Measurements from ENCODE around the gene EML3. TPM values are rescaled to one million over a fixed set of nuclear protein-coding genes. Genes with fewer than 3 reads are reported as not detected.

EML3 gene
- total and polyA plus RNA-seq, 2 donors from 2014 or later = 35.0 to 83.3 TPM

- peaks cover 0 to 24% (median 5%) of the 10 kb centered on the region in 3 donors for H3K36me3 ChIP-seq (ENCODE audit: control insufficient read depth in 2 of 3, insufficient read depth in 3 of 3, low read length in 3 of 3)
- intact Hi-C loops (cut with DNase I) = no loop called here
- peaks cover 0 to 20% (median 7%) of the 10 kb centered on the region in 3 donors for H3K4me1 ChIP-seq (ENCODE audit: control insufficient read depth in 2 of 3, insufficient read depth in 2 of 3, low read depth in 1 of 3, low read length in 3 of 3)
- no peak overlapping the region for H3K9ac ChIP-seq (ENCODE audit: low read length in 3 of 3)
- H3K4me3 ChIP-seq (ENCODE audit: low read length in 3 of 3) = no peak overlapping the region
- H3K27ac ChIP-seq (ENCODE audit: low read depth in 2 of 2, low read length in 2 of 2) = no peak overlapping the region
- no peak for TF ChIP-seq CTCF (IDR thresholded peaks at IDR 0.05; ENCODE audit: borderline replicate concordance, extremely low read depth, insufficient read depth)
- DNase-seq (no peak), FAIRE-seq (no peak)
- no peaks in the 10 kb centered on the region for H3K27me3 ChIP-seq (ENCODE audit: control insufficient read depth, insufficient read depth, low read length)
- H3K9me3 ChIP-seq (ENCODE audit: control insufficient read depth in 2 of 3, insufficient read depth in 1 of 3, low read length in 3 of 3) = no peaks in the 10 kb centered on the region
Observed at GRCh38 chr11:62648967-62649364, 36.4 kb upstream of the EML3 start.

GRCh38 chr11:62648185-62648966 lies 35.8 kb upstream of the EML3 start:
- H3K36me3 ChIP-seq (ENCODE audit: control insufficient read depth in 2 of 3, insufficient read depth in 3 of 3, low read length in 3 of 3) = peaks cover 0 to 26% (median 5%) of the 10 kb centered on the region in 3 donors
- TF ChIP-seq CTCF (IDR thresholded peaks at IDR 0.05; ENCODE audit: borderline replicate concordance, extremely low read depth, insufficient read depth) = no peak
- intact Hi-C loops (cut with DNase I) = no loop called here
- H3K4me1 ChIP-seq (ENCODE audit: control insufficient read depth in 2 of 3, insufficient read depth in 2 of 3, low read depth in 1 of 3, low read length in 3 of 3) = peaks cover 0 to 20% (median 7%) of the 10 kb centered on the region in 3 donors
- no peak overlapping the region for H3K9ac ChIP-seq (ENCODE audit: low read length in 3 of 3)
- FAIRE-seq = no peak
- H3K27ac ChIP-seq (ENCODE audit: low read depth in 2 of 2, low read length in 2 of 2) = no peak overlapping the region
- no peaks in the 10 kb centered on the region for H3K27me3 ChIP-seq (ENCODE audit: control insufficient read depth, insufficient read depth, low read length)
- no peak for DNase-seq
- no peak overlapping the region for H3K4me3 ChIP-seq (ENCODE audit: low read length in 3 of 3)
- H3K9me3 ChIP-seq (ENCODE audit: control insufficient read depth in 2 of 3, insufficient read depth in 1 of 3, low read length in 3 of 3) = no peaks in the 10 kb centered on the region

- DNase-seq (no peak), FAIRE-seq (no peak)
- Histone ChIP-seq H3K27me3 (ENCODE audit: control insufficient read depth, insufficient read depth, low read length) (no peaks in the 10 kb centered on the region), H3K27ac (ENCODE audit: low read depth in 2 of 2, low read length in 2 of 2) (no peak overlapping the region), H3K4me1 (ENCODE audit: control insufficient read depth in 2 of 3, insufficient read depth in 2 of 3, low read depth in 1 of 3, low read length in 3 of 3) (peaks cover 0 to 20% (median 7%) of the 10 kb centered on the region in 3 donors), H3K9ac (ENCODE audit: low read length in 3 of 3) (no peak overlapping the region), H3K36me3 (ENCODE audit: control insufficient read depth in 2 of 3, insufficient read depth in 3 of 3, low read length in 3 of 3) (peaks cover 0 to 30% (median 5%) of the 10 kb centered on the region in 3 donors), H3K4me3 (ENCODE audit: low read length in 3 of 3) (no peak overlapping the region), H3K9me3 (ENCODE audit: control insufficient read depth in 2 of 3, insufficient read depth in 1 of 3, low read length in 3 of 3) (no peaks in the 10 kb centered on the region)
- intact Hi-C loops (cut with DNase I) = no loop called here
- TF ChIP-seq CTCF (IDR thresholded peaks at IDR 0.05; ENCODE audit: borderline replicate concordance, extremely low read depth, insufficient read depth) = no peak
Observed at GRCh38 chr11:62647609-62648005, 35.0 kb upstream of the EML3 start.

Data from kidney (tissue), 14 donors.